K562 (cell line): ENCODE data around the gene ZBTB32. TPM values are rescaled to one million over a fixed set of nuclear protein-coding genes. Genes with fewer than 3 reads are reported as not detected.

Source experiments
- ARNT ChIP-seq, 2 experiments: fragments of 450-650 bp; IDR thresholded peaks; 2 replicates each; pipeline ENCODE4 v1.6.1; 2016; ENCODE audit warnings: mild to moderate bottlenecking in 1 of 2
- ATF7 ChIP-seq: fragments of 450-650 bp; IDR thresholded peaks from 2 replicates; pipeline ENCODE4 v1.7.1; 2014; ENCODE audit warnings: mild to moderate bottlenecking, moderate library complexity
- BRF2 ChIP-seq: IDR thresholded peaks from 3 replicates; pipeline ENCODE4 v1.6.1; 2011; ENCODE audit warnings: borderline replicate concordance, mild to moderate bottlenecking; ENCODE audit not compliant: insufficient read length, insufficient read depth
- DACH1 ChIP-seq: fragments of 450-650 bp; IDR thresholded peaks from 2 replicates; pipeline ENCODE4 v1.6.1; 2018; ENCODE audit not compliant: partially characterized antibody
- ELF4 ChIP-seq: fragments of 450-650 bp; formaldehyde crosslinking; IDR thresholded peaks from 2 replicates; pipeline ENCODE4 v1.4.0; 2022; ENCODE audit warnings: missing genetic modification characterization
- EP300 ChIP-seq: IDR thresholded peaks from 2 replicates; pipeline ENCODE4 v1.6.1; 2012; ENCODE audit warnings: low read length, improper control_type of control experiment
- ETV6 ChIP-seq, 3 experiments: fragments of 150-350 bp in 1 of 3; sonication (generic) in 1 of 3; formaldehyde crosslinking in 1 of 3; IDR thresholded peaks; 2 replicates each; pipeline versions ENCODE4 v1.6.1 to v1.8.0; 2014 to 2022; ENCODE audit warnings: borderline replicate concordance in 2 of 3, low read depth in 2 of 3, antibody characterized with exemption in 1 of 3, low read length in 1 of 3, mild to moderate bottlenecking in 1 of 3, missing genetic modification reagents in 1 of 3
- GABPB1 ChIP-seq: sonication (generic); formaldehyde crosslinking; IDR thresholded peaks from 2 replicates; pipeline ENCODE4 v1.8.0; 2022; ENCODE audit warnings: mild to moderate bottlenecking, missing genetic modification reagents
- GTF2A2 ChIP-seq: IDR thresholded peaks from 2 replicates; pipeline ENCODE4 v1.6.1; 2016; ENCODE audit warnings: mild to moderate bottlenecking, missing genetic modification characterization, missing compliant biosample characterization
- HCFC1 ChIP-seq: IDR thresholded peaks from 2 replicates; pipeline ENCODE4 v1.6.1; 2012; ENCODE audit warnings: low read depth, low read length, improper control_type of control experiment
- JUN ChIP-seq, 2 experiments: sonication (generic) in 1 of 2; formaldehyde crosslinking in 1 of 2; IDR thresholded peaks; 2 replicates each; pipeline versions ENCODE4 v1.6.1 to v1.8.0; 2012 to 2022; ENCODE audit warnings: borderline replicate concordance in 2 of 2, mild to moderate bottlenecking in 2 of 2, improper control_type of control experiment in 1 of 2, low read depth in 1 of 2, low read length in 1 of 2, missing genetic modification reagents in 1 of 2
- KLF13 ChIP-seq: fragments of 450-650 bp; IDR thresholded peaks from 2 replicates; pipeline ENCODE4 v1.6.1; 2016; ENCODE audit warnings: missing genetic modification characterization, low read depth, mild to moderate bottlenecking, missing compliant biosample characterization, moderate library complexity, borderline replicate concordance
- LARP7 ChIP-seq: fragments of 450-650 bp; IDR thresholded peaks from 2 replicates; pipeline ENCODE4 v1.6.1; 2016
- MCM7 ChIP-seq, 2 experiments: fragments of 450-650 bp; IDR thresholded peaks; 2 replicates each; pipeline ENCODE4 v1.6.1; 2016 to 2018
- NCOA4 ChIP-seq: fragments of 450-650 bp; IDR thresholded peaks from 2 replicates; pipeline ENCODE4 v1.6.1; 2018; ENCODE audit warnings: mild to moderate bottlenecking; ENCODE audit not compliant: partially characterized antibody
- NEUROD1 ChIP-seq: fragments of 150-350 bp; IDR thresholded peaks from 2 replicates; pipeline ENCODE4 v1.6.1; 2014; ENCODE audit warnings: borderline replicate concordance, low read length, low read depth; ENCODE audit not compliant: partially characterized antibody
- NFE2 ChIP-seq: IDR thresholded peaks from 2 replicates; pipeline ENCODE4 v1.6.1; 2014; ENCODE audit warnings: antibody characterized with exemption, low read depth
- NR2C2 ChIP-seq, 2 experiments: fragments of 200-800 bp in 1 of 2; sonication (Bioruptor generic) in 1 of 2; sonication (generic) in 1 of 2; formaldehyde crosslinking in 1 of 2; IDR thresholded peaks; 2 replicates each; pipeline versions ENCODE4 v1.6.1 to v1.8.0; 2016 to 2022; ENCODE audit warnings: mild to moderate bottlenecking in 1 of 2, missing compliant biosample characterization in 1 of 2, missing genetic modification characterization in 1 of 2, missing genetic modification reagents in 1 of 2
- PHF20 ChIP-seq: fragments of 450-650 bp; IDR thresholded peaks from 2 replicates; pipeline ENCODE4 v1.6.1; 2018; ENCODE audit not compliant: partially characterized antibody
- RBM17 ChIP-seq: fragments of 200-400 bp; formaldehyde crosslinking; IDR thresholded peaks from 2 replicates; pipeline ENCODE4 v1.6.1; 2017; ENCODE audit warnings: low read depth, mild to moderate bottlenecking, low read length, borderline replicate concordance
- RBM22 ChIP-seq: fragments of 200-400 bp; formaldehyde crosslinking; IDR thresholded peaks from 2 replicates; pipeline ENCODE4 v1.6.1; 2018; ENCODE audit warnings: low read length, low read depth; ENCODE audit not compliant: poor library complexity, severe bottlenecking
- SRSF9 ChIP-seq: fragments of 200-400 bp; formaldehyde crosslinking; IDR thresholded peaks from 2 replicates; pipeline ENCODE4 v1.6.1; 2017; ENCODE audit warnings: low read depth, low read length, borderline replicate concordance
- THRB ChIP-seq: fragments of 450-650 bp; formaldehyde crosslinking; conservative IDR thresholded peaks from 2 replicates; pipeline ENCODE4 v1.4.0; 2022; ENCODE audit warnings: mild to moderate bottlenecking, missing genetic modification characterization
- WHSC1 ChIP-seq: IDR thresholded peaks from one replicate; pipeline ENCODE4 v1.6.1; 2012; ENCODE audit warnings: low read length, control low read depth, inconsistent platforms
- YY1 ChIP-seq, 3 experiments: IDR thresholded peaks; 2 replicates each; pipeline ENCODE4 v1.6.1; 2011; ENCODE audit warnings: low read length in 2 of 3, mild to moderate bottlenecking in 2 of 3, moderate library complexity in 2 of 3, borderline replicate concordance in 1 of 3, control low read depth in 1 of 3, low read depth in 1 of 3; ENCODE audit not compliant: insufficient read depth in 3 of 3, insufficient replicate concordance in 2 of 3, control insufficient read depth in 1 of 3, insufficient read length in 1 of 3; ENCODE audit errors: extremely low read depth in 1 of 3
- ZNF589 ChIP-seq: fragments of 200-800 bp; sonication (Bioruptor generic); IDR thresholded peaks from 2 replicates; pipeline ENCODE4 v1.6.1; 2016; ENCODE audit warnings: low read depth, missing genetic modification characterization, missing compliant biosample characterization
- polyA plus RNA-seq, 8 experiments: library from polyadenylated mRNA; depleted of rRNA in 4 of 8; stranded (reverse) in 5 of 8; unstranded in 3 of 8; fragments of >200 nt; fragmentation: Nextera tagmentation in 2 of 8; fragmentation: Illumina TruSeq in 1 of 8; extraction: Ambion mirVana in 2 of 8; extraction: Trizol in 1 of 8; gene quantifications; 2 replicates each; pipeline versions ENCODE4 v1.2.1 to v1.2.3, GENCODE V29; 2011 to 2014; ENCODE audit warnings: inconsistent platforms in 1 of 8, missing spikeins in 1 of 8
- total RNA-seq, 7 experiments: library from RNA; depleted of rRNA in 6 of 7; stranded (reverse); fragments of >200 nt in 6 of 7; fragmentation: Illumina TruSeq in 2 of 7; extraction: Trizol in 2 of 7; gene quantifications; 2 replicates each; pipeline versions ENCODE4 v1.2.1 to v1.2.3, GENCODE V29; 2011 to 2021; ENCODE audit warnings: low replicate concordance in 1 of 7

Gene ZBTB32
- total and polyA plus RNA-seq, 9 of the 15 experiments (the other 6 are each of a cell fraction or from before 2014, with no cell fraction given) = 0.20 TPM; not detected in 8

GRCh38 chr19:35717665-35718344 lies 13.4 kb downstream of the ZBTB32 start, which contains the start of gene KMT2B (continued):
- no peak for TF ChIP-seq NR2C2 (CRISPR knock-in tag; IDR thresholded peaks at IDR 0.05)
- peak; percentile 92 for TF ChIP-seq NR2C2 (tag; IDR thresholded peaks at IDR 0.05)
- no peak for TF ChIP-seq NEUROD1
- TF ChIP-seq BRF2 = no peak
- TF ChIP-seq YY1 (IDR thresholded peaks at IDR 0.05; ENCODE audit: borderline replicate concordance in 1 of 3, control insufficient read depth in 1 of 3, extremely low read depth in 1 of 3, insufficient read depth in 3 of 3, insufficient read length in 1 of 3, insufficient replicate concordance in 2 of 3, low read depth in 1 of 3, low read length in 2 of 3) = peak; percentile 47 to 79 (median 57)
- TF ChIP-seq DACH1 = no peak
- TF ChIP-seq WHSC1 = no peak
- TF ChIP-seq ZNF589 = peak; percentile 69; the same call in 1 of the 2 replicates
- no peak for TF ChIP-seq RBM17
- TF ChIP-seq MCM7 (IDR thresholded peaks at IDR 0.05) = no peak
- TF ChIP-seq JUN (IDR thresholded peaks at IDR 0.05; ENCODE audit: borderline replicate concordance, low read depth, low read length) = no peak
- TF ChIP-seq JUN (CRISPR knock-in tag; IDR thresholded peaks at IDR 0.05; ENCODE audit: borderline replicate concordance) = no peak
- TF ChIP-seq THRB (CRISPR knock-in tag) = no peak
- no peak for TF ChIP-seq ELF4 (CRISPR knock-in tag)
- TF ChIP-seq GABPB1 (CRISPR knock-in tag) = no peak
- no peak for TF ChIP-seq GTF2A2 (tag)
- TF ChIP-seq LARP7 = no peak
- TF ChIP-seq ARNT (IDR thresholded peaks at IDR 0.05) = no peak
- peak; percentile 74 for TF ChIP-seq HCFC1
- TF ChIP-seq SRSF9 = no peak
- TF ChIP-seq RBM22 = no peak
- peak; percentile 50; the same call in 1 of the 2 replicates for TF ChIP-seq ATF7
- TF ChIP-seq KLF13 (tag) = no peak
- TF ChIP-seq PHF20 = no peak
- no peak for TF ChIP-seq EP300
- TF ChIP-seq NFE2 = no peak
- no peak for TF ChIP-seq NCOA4
- TF ChIP-seq ETV6 (IDR thresholded peaks at IDR 0.05; ENCODE audit: borderline replicate concordance in 1 of 2, low read depth in 2 of 2, low read length in 1 of 2) = no peak
- no peak for TF ChIP-seq ETV6 (CRISPR knock-in tag; IDR thresholded peaks at IDR 0.05; ENCODE audit: borderline replicate concordance)
